ENCODE results near the gene MMP3. TPM values are rescaled to one million over a fixed set of nuclear protein-coding genes. Genes with fewer than 3 reads are reported as not detected.
"Not testable (repeated sequence)": the region's sequence is repeated elsewhere in the genome, so short reads cannot be mapped to it uniquely, and the experiment has no call there.

Gene MMP3
- total and polyA plus RNA-seq, 12 donors = 0.14 to 0.69 (median 0.20) TPM; not detected in 9

DNA sequence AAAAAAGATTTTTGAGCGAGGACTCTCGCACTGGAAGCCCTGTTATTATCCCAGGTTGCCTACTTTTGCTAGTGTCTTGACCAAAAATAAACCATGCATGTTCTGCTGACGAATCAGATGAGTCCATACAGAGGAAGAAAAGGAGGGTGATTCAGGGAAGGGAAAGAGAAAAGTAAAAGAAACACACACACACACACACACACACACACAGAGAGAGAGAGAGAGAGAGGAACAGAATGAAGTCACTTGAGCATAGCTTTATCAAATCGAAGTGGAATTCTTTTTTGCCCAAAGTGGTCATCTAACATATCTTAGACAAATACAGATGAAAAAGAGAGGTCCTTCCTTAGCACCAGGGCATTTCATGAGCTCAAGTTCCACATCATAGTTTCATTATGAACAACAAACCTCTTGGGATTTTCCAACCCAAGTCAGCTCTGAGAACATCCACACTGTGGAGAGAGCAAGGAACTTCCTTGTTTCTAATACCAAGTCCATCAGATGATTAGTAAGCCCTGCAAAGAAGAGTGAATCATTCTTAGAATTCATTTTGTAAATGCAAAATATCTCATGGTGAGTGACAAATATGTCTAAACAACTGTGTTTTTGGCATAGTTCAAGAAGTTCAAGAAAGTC, 39.1 kb upstream of the MMP3 start:
- Histone ChIP-seq H3K27me3 (no peaks in the 10 kb centered on the region), H3K4me3 (no peak overlapping the region), H3K36me3 (replicated peaks in 1 of 2) (no peaks in the 10 kb centered on the region), H3K4me1 (replicated peaks in 1 of 2) (no peaks in the 10 kb centered on the region), H3K9me3 (replicated peaks in 1 of 3) (no peaks in the 10 kb centered on the region), H3K27ac (no peak overlapping the region)
- intact Hi-C loops (cut with DNase I) = no loop called here
- WGBS, 4 donors = 71 to 73% (median 71%) methylated on average over 4 of the region's 4 CpGs
- DNase-seq = no peak
- TF ChIP-seq CTCF (IDR thresholded peaks at IDR 0.05) (no peak), POLR2A (IDR thresholded peaks at IDR 0.05) (no peak)

DNA sequence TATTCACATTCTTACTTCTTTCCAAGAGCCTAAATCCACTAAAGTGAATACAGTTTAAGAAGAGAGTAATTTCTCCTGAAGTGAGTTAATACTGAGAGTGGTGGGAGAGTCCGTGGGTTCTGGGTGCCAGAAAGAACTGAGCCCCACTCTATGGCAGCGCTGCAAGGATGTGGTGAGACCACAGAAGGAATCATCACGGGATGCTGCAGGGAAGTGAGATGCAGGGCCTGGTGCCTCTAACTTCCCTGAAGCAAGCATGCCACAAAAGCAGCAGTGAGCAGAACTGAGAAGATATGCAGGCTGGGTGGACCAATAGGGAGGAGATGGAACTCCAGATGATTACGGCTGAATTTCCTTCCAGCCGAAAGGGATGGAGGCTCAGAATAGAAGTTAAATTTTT, 36.4 kb upstream of the MMP3 start:
- Histone ChIP-seq H3K4me1 (replicated peaks in 1 of 2) (no peaks in the 10 kb centered on the region), H3K9me3 (replicated peaks in 1 of 3) (no peaks in the 10 kb centered on the region), H3K36me3 (replicated peaks in 1 of 2) (no peaks in the 10 kb centered on the region), H3K27ac (no peak overlapping the region), H3K4me3 (no peak overlapping the region), H3K27me3 (no peaks in the 10 kb centered on the region)
- DNase-seq = peak in 4 of 7 donors; percentile 15 to 52 (median 24)
- intact Hi-C loops (cut with DNase I) = no loop called here
- WGBS, 4 donors = 72 to 78% (median 75%) methylated on average over 5 of the region's 5 CpGs
- no peak for TF ChIP-seq POLR2A (IDR thresholded peaks at IDR 0.05)
- no peak for TF ChIP-seq CTCF (IDR thresholded peaks at IDR 0.05)

GRCh38 chr11:102878595-102878994, 35.2 kb upstream of the MMP3 start:
- no peaks in the 10 kb centered on the region for H3K4me1 ChIP-seq (replicated peaks in 1 of 2)
- no peak overlapping the region for H3K4me3 ChIP-seq
- intact Hi-C loops (cut with DNase I) = no loop called here
- no peak for TF ChIP-seq POLR2A (IDR thresholded peaks at IDR 0.05)
- TF ChIP-seq CTCF (IDR thresholded peaks at IDR 0.05) = no peak
- H3K36me3 ChIP-seq (replicated peaks in 1 of 2) = no peaks in the 10 kb centered on the region
- 72 to 91% (median 85%) methylated on average over 2 of the region's 2 CpGs for whole genome bisulfite sequencing, 4 donors
- DNase-seq = no peak
- no peak overlapping the region for H3K27ac ChIP-seq
- no peaks in the 10 kb centered on the region for H3K9me3 ChIP-seq (replicated peaks in 1 of 3)
- no peaks in the 10 kb centered on the region for H3K27me3 ChIP-seq

- no peaks in the 10 kb centered on the region for H3K4me1 ChIP-seq (replicated peaks in 1 of 2)
- no peak within 1 kb of the TSS for H3K4me3 ChIP-seq
- no peak for TF ChIP-seq POLR2A (IDR thresholded peaks at IDR 0.05)
- TF ChIP-seq CTCF (IDR thresholded peaks at IDR 0.05) = no peak
- H3K36me3 ChIP-seq (replicated peaks in 1 of 2) = no peaks in the 10 kb centered on the region
- WGBS, 4 donors = 51 to 62% (median 55%) methylated on average over 4 of the region's 4 CpGs
- no peaks in the 10 kb centered on the region for H3K27me3 ChIP-seq
- no peak for DNase-seq
- H3K9me3 ChIP-seq (replicated peaks in 1 of 3) = no peaks in the 10 kb centered on the region
- H3K27ac ChIP-seq = no peak within 1 kb of the TSS
- intact Hi-C loops (cut with DNase I) = no loop called here
Measured at GRCh38 chr11:102874852-102875251, 31.4 kb upstream of the MMP3 start, which contains the start of gene MMP12. MMP12 (minus strand) TSS chr11:102874982; CDS start chr11:102874937, 45 bp downstream.

- H3K4me3 ChIP-seq; intact Hi-C loops (cut with DNase I); H3K27me3 ChIP-seq; H3K27ac ChIP-seq; H3K9me3 ChIP-seq (replicated peaks in 1 of 3); H3K4me1 ChIP-seq (replicated peaks in 1 of 2); DNase-seq; H3K36me3 ChIP-seq (replicated peaks in 1 of 2): not testable (repeated sequence)
- WGBS, 4 donors = 77 to 82% (median 79%) methylated on average over 8 of the region's 8 CpGs
Measured at GRCh38 chr11:102869354-102869964, 26.1 kb upstream of the MMP3 start.
